Measurements from ENCODE around the gene BABAM2. TPM values are rescaled to one million over a fixed set of nuclear protein-coding genes. Genes with fewer than 3 reads are reported as not detected.

BABAM2 gene
- total RNA-seq, 4 donors from 2014 or later, result 35.0 to 70.5 (median 51.5) TPM

- no peaks in the 10 kb centered on the region for H3K27me3 ChIP-seq
- no peak overlapping the region for H3K4me3 ChIP-seq
- H3K27ac ChIP-seq, result no peak overlapping the region
- no peak for DNase-seq
- H3K4me1 ChIP-seq, result peaks cover 0 to 7% (median 0%) of the 10 kb centered on the region in 4 donors
- no peaks in the 10 kb centered on the region for H3K36me3 ChIP-seq
- no peaks in the 10 kb centered on the region for H3K9me3 ChIP-seq
- TF ChIP-seq CTCF (IDR thresholded peaks at IDR 0.05) (no peak), POLR2A (IDR thresholded peaks at IDR 0.05) (no peak)
Observed at GRCh38 chr2:27940090-27940671, 49.7 kb downstream of the BABAM2 start.

GRCh38 chr2:27940982-27941381 is 50.5 kb downstream of the BABAM2 start:
- no peak overlapping the region for H3K4me3 ChIP-seq
- H3K27ac ChIP-seq, result no peak overlapping the region
- peaks cover 0 to 7% (median 0%) of the 10 kb centered on the region in 4 donors for H3K4me1 ChIP-seq
- no peaks in the 10 kb centered on the region for H3K36me3 ChIP-seq
- H3K27me3 ChIP-seq, result no peaks in the 10 kb centered on the region
- DNase-seq, result no peak
- no peaks in the 10 kb centered on the region for H3K9me3 ChIP-seq
- TF ChIP-seq POLR2A (IDR thresholded peaks at IDR 0.05) (no peak), CTCF (IDR thresholded peaks at IDR 0.05) (no peak)

- Histone ChIP-seq H3K4me1 (peaks cover 0 to 7% (median 0%) of the 10 kb centered on the region in 4 donors), H3K9me3 (no peaks in the 10 kb centered on the region), H3K27ac (no peak overlapping the region), H3K4me3 (no peak overlapping the region), H3K27me3 (no peaks in the 10 kb centered on the region), H3K36me3 (no peaks in the 10 kb centered on the region)
- no peak for DNase-seq
- TF ChIP-seq POLR2A (IDR thresholded peaks at IDR 0.05) (no peak), CTCF (IDR thresholded peaks at IDR 0.05) (no peak)
Observed at GRCh38 chr2:27942612-27943547, 52.4 kb downstream of the BABAM2 start.

- H3K27me3 ChIP-seq, result no peaks in the 10 kb centered on the region
- no peaks in the 10 kb centered on the region for H3K36me3 ChIP-seq
- no peak for DNase-seq
- TF ChIP-seq CTCF (IDR thresholded peaks at IDR 0.05) (no peak), POLR2A (IDR thresholded peaks at IDR 0.05) (no peak)
- H3K4me1 ChIP-seq, result no peaks in the 10 kb centered on the region
- no peak overlapping the region for H3K27ac ChIP-seq
- no peaks in the 10 kb centered on the region for H3K9me3 ChIP-seq
- H3K4me3 ChIP-seq, result no peak overlapping the region
Observed at GRCh38 chr2:27946530-27947060, 56.1 kb downstream of the BABAM2 start.

- Histone ChIP-seq H3K36me3 (no peaks in the 10 kb centered on the region), H3K27me3 (no peaks in the 10 kb centered on the region), H3K4me1 (peaks cover 0 to 15% (median 5%) of the 10 kb centered on the region in 4 donors), H3K27ac (no peak overlapping the region), H3K9me3 (no peaks in the 10 kb centered on the region), H3K4me3 (no peak overlapping the region)
- DNase-seq, result no peak
- TF ChIP-seq POLR2A (IDR thresholded peaks at IDR 0.05) (no peak), CTCF (IDR thresholded peaks at IDR 0.05) (no peak)
Observed at GRCh38 chr2:27952070-27952469, 61.5 kb downstream of the BABAM2 start.

Measured in Peyer's patch (tissue), 4 donors.